ENCODE data around the gene SGTB.
"Not testable (repeated sequence)": the region's sequence is repeated elsewhere in the genome, so short reads cannot be mapped to it uniquely, and the experiment has no call there.

DNA sequence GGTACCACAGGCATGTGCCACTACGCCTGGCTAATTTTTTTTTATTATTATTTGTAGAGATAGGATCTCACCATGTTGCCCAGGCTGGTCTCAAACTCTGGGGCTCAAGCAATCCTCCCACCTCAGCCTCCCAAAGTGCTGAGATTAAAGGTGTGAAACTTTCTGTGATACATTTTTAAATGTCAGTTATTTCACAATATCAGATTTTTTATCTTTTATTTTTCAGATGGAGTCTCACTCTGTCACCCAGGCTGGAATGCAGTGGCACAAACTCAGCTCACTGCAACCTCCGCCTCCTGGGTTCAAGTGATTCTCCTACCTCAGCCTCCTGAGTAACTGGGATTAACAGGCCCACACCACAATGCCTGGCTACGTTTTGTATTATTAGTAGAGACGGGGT lies 99.9 kb downstream of the SGTB start:
- TF ChIP-seq, protein P1, sequence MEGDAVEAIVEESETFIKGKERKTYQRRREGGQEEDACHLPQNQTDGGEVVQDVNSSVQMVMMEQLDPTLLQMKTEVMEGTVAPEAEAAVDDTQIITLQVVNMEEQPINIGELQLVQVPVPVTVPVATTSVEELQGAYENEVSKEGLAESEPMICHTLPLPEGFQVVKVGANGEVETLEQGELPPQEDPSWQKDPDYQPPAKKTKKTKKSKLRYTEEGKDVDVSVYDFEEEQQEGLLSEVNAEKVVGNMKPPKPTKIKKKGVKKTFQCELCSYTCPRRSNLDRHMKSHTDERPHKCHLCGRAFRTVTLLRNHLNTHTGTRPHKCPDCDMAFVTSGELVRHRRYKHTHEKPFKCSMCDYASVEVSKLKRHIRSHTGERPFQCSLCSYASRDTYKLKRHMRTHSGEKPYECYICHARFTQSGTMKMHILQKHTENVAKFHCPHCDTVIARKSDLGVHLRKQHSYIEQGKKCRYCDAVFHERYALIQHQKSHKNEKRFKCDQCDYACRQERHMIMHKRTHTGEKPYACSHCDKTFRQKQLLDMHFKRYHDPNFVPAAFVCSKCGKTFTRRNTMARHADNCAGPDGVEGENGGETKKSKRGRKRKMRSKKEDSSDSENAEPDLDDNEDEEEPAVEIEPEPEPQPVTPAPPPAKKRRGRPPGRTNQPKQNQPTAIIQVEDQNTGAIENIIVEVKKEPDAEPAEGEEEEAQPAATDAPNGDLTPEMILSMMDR (conservative IDR thresholded peaks at IDR 0.05; ENCODE audit: low read length), result not testable (repeated sequence)
- not testable (repeated sequence) for TF ChIP-seq EZH2phosphoT487 (IDR thresholded peaks at IDR 0.05; ENCODE audit: borderline replicate concordance)
